Measurements from ENCODE around the gene PLA2G2F. TPM values are rescaled to one million over a fixed set of nuclear protein-coding genes. Genes with fewer than 3 reads are reported as not detected.
"Not testable (repeated sequence)": the region's sequence is repeated elsewhere in the genome, so short reads cannot be mapped to it uniquely, and the experiment has no call there.

The PLA2G2F gene
- total RNA-seq, 1 donor from 2014 or later = not detected

DNA sequence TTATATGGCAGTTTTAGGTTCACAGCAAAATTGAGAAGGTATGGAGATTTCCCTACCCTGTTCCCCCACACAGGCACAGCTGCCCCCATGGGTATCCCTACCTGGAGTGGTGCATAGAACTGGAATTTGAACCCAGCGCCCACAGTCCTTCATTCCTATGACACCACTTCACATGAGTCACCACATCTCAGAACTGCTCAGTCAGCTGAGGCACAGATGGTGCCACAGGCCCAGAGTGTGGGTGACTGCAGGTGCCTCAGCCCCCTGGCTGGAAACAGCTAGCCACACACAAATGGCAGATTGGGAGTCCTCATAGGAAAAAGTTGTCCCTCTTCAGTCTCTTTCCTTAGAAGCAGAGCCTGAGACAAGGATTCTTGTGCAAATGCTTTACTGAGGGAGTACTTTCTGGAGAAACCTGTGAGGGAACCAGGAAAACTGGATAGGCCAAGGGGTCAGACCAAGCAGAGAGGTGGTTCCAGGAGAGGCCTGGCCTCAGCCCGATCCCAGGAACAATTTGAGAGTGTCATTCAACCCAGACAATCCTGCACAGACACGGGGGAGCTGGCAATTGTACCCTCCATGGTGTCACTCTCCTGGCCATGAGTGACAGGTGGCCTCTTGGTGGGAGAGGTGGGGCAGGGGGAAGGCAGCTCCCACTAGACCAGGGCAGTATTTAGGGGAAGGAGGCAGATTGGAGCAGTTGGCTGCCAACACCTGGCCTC, 26.7 kb upstream of the PLA2G2F start:
- no peak for DNase-seq (ENCODE audit: extremely low read depth, low read depth, low spot score)

DNA sequence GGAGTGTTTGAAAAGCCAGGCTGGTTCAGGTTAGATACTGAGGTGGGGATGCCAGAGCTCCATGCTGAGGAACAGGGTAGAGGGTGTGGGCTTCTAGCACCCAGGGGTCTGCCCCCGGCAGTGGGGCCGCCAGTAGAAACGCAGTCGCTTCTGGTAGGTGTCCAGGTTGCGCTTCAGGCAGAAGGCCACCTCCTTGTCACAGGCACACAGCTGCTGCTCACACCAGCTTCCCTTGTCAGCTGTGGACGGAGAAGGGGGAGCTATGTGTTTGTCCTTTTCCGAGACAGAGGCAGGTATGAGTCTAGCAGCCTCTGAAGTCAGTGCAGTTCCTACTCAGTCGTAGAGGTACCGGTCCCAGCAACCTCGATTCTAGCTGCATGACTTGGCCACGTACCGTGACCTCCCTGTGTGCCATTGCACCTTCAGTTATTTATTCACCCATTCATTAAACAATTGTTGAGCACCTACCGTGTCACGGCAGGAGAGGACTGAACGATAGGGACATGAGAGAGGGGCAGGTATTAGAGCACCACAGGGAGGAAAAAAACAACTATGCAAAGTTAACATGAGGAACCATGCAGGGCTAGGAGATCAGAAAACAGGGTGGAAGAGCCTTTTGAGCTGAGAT, 25.0 kb upstream of the PLA2G2F start:
- no peak for DNase-seq (ENCODE audit: extremely low read depth, low read depth, low spot score)

DNA sequence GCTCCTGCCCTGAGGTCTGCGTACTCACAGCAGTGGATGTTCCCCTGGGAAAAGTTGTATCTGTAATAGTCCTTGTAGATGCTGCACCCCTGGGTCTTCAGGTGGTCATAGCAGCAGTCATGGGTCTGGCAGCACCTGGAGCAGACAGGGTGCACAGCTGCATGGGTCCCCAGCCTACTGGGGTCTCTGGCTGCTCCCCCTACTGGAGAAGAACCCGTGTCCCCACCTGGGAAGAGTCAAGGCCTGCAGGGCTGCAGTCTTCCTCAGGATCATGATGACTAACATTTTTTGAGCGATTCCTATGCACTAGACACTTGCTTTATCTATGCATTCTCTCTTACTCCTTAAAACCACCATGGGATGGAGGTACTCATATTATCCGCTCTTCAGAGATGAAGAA, 23.6 kb upstream of the PLA2G2F start:
- DNase-seq (ENCODE audit: extremely low read depth, low read depth, low spot score) = no peak

DNA sequence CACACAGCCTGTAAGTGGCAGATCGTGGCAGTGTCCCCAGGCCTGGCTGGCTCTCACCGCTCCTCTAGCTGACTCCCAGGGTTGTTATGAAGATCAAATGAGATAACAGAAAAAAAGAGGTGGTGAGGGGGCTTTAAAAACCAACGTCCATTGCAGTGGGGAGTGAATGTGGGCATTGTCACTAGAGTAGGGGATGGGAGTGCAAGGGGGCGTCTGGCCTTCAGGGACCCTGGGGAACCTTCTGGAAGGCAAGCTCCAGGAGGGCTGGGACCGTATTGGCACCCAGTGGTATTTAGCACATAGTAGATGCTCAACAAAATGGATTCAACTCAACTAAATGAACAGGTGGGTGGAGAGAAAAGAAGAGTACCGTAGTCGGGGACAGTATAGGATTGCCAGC, 23.2 kb upstream of the PLA2G2F start:
- DNase-seq (ENCODE audit: extremely low read depth, low read depth, low spot score) = no peak

DNA sequence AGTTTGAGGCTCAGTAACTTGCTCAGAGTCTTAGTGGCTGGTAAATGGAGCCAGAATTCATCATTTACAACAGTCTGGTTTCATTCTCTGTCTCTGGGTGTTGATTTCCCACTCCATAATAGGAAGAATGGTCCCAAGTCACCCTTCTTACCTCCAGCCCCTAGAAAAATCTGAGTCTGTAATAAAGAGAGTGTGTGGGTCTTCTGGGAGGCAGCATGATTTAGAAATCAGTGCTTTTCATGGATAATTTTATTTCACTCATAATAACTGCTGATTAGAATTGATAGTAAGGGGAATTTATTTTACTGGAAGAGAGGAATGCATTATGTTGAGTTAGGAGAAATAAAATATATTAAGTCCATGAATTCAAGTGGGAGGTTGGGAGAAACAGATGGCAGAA, 21.9 kb upstream of the PLA2G2F start:
- DNase-seq (ENCODE audit: extremely low read depth, low read depth, low spot score) = no peak

DNA sequence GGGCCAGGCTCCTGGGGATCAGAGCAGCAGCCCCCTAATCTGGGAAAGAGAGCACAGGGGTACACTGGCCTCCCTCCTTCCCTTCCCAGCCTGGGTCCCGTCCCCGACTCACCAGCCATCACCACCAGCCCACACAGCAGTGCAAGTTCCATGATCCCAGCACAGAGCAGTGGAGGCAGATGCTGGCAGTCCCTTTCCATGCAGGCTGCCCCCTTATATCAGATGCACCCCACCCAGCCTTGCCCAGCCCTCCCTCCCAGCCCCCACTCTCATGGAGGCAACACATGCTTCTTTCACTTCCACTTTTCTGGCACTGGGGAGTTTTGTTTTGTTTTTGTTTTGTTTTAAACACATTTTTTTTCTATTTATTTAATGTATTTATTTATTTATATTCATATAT, 19.8 kb upstream of the PLA2G2F start, which contains the start of gene PLA2G2D:
Gene PLA2G2D (minus strand): TSS at position 190 of the 400 bp plus-strand sequence. CDS start 38 bp downstream, at position 152.
- no peak for DNase-seq (ENCODE audit: extremely low read depth, low read depth, low spot score)

DNA sequence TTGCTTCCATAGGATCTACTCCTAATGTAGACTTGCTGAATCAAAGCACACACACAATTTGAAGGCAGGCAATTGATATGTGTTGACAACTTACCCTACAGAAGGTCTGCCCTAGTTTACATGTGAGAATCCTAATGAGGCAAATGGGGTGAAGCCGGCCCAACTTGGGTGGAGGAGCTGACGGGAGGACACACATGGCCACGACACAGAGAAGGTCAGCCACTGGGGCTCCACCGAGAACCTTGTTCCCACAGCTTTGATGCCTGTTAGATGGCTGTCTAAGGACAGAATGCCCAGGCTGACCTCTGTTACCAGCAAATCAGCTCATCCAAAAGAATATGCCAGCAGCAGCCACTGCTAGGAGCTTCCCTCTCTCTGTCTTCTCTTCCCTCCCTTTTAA, 18.3 kb upstream of the PLA2G2F start:
- DNase-seq (ENCODE audit: extremely low read depth, low read depth, low spot score) = no peak

DNA sequence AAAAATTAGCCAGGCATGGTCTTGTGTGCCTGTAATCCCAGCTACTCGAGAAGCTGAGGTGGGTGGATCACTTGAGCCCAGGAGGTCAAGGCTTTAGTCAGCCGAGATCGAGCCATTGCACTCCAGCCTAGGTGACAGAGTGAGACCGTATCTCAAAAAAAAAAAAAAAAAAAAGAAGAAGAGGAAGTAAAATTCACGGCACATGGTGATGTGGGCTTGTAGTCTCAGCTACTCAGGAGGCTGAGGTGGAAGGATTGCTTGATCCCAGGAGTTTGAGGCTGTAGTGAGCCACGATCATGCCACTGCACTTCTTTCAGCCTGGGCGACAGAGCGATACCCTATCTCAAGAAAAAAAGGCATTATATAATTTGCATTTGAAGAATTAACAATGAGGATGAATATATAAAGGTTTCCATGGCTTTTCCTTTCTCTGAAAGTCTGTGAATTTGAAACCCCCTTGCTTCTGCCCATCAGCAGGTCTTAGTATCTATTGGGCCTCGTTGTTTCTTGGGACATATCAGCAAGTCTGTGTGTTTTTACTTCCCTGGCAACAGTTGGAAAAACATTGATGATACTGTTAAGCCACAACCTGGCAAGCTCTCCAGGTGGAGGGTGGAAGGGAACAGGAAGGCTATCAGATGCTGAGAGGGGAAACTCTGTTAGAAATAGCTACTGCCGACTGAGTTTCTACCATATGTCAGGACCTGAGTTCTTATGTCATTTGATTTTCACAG, 15.2 kb upstream of the PLA2G2F start:
- DNase-seq (ENCODE audit: extremely low read depth, low read depth, low spot score) = no peak

DNA sequence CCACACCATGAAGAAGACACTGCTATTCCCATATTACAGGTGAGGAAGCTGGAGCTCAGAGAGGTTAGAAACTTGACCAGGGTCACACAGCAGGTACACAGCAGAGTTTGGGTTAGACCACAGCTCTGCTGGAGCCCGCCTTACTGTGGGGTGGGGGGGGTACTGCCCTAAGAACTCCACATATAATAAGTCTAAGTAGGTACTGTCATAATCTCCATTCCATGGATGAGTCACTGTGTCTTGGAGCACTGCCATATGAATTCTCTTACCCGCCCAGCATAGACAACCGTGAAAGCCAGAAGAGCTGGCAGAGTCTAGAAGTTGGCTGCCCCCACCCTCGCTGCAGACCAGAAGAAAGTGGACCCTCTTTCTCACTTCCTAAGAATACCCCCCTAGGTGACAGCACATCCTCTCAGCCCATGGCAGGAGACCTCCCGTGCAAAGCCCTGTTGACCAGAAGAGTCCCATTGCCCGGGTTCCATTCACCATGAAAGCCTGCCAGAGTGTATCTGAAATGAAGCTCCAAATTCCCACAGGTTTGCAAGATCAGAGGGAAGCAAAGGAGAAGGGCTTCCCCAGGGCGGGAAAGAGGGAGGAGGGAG, 14.6 kb upstream of the PLA2G2F start:
- DNase-seq (ENCODE audit: extremely low read depth, low read depth, low spot score) = no peak

DNA sequence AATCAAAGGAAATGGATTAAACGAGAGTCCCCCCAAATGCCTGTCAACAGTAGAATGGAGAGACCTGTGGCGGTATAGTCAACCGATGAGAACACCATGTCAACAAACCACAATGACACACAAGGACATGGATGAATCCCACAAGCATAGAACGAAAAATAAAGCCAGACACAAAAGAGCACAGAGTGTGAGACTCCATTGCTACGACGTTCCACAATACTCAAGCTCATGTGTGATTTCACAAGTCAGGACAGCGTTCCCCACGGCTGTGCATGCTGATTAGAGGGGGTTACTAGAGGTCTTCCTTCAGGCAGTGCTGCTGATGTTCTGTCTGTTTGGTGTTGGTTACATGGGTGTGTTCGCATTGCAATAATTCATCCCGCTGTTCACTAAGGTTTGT, 14.0 kb upstream of the PLA2G2F start:
- no peak for DNase-seq (ENCODE audit: extremely low read depth, low read depth, low spot score)

DNA sequence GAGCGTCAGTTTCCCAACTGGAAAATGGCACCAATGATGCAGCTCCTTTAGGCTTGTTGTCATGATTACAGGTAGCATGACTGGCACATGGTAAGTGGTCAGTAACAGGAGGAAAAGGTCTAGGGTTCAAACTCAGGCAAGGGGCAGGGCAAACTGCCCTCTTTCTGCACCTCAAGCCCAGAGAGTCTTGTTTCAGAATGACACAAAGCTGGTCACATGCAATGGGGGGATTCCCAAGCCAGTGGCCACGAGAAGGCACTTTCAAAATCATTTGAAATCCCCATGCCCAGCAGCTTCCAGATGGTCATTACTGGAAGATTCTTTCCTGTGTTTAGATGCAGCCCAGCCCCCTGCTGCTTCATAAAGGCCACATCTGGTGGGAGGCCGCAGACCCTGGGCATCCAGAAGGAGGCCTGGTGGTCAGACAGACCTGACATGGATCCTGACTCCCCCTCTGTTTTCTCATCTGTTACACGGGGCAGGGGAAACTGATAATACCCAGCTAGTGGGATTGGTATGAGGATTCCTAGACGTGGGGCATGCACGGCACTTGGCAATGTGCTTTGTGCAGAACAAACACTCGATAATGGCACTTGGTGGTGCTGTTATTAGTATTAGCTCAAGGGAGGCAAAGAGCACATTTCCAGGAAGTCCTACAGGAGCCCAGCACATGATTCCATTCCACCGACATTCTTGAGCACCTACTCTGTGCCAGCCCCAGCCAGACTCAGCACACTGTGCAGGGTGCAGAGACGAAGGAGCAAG, 12.9 kb upstream of the PLA2G2F start:
- DNase-seq (ENCODE audit: extremely low read depth, low read depth, low spot score) = no peak

DNA sequence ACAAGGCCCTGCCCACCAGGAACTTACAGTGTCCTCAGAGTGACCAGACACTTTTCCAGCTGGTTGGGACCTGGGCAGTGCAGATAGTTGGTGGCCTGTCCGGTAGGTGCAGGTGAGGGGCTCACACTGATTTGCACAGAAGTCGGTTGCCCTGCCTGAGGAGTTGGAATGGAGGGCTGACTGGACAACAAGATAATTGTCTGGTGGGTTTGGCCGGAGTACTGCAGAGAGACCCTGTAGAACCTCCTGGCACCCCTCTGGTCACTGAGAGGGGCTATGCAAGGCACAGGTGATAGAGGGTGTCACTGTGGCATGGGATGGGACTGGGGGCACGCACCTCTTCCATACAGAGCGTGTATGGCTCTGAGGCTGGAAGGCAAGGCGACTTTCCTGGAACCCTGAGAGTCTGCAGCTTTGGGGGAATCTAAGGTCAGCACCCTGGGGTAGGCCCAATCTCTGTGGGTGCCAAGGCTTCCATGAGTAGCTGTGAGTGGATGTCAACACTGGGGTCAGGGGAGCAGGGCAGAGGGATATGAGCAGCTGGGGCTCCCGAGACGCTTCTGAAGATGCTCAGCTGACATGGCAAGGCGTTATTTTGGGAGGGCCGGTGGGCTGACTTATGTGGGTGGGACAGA, 12.2 kb upstream of the PLA2G2F start:
- no peak for DNase-seq (ENCODE audit: extremely low read depth, low read depth, low spot score)

DNA sequence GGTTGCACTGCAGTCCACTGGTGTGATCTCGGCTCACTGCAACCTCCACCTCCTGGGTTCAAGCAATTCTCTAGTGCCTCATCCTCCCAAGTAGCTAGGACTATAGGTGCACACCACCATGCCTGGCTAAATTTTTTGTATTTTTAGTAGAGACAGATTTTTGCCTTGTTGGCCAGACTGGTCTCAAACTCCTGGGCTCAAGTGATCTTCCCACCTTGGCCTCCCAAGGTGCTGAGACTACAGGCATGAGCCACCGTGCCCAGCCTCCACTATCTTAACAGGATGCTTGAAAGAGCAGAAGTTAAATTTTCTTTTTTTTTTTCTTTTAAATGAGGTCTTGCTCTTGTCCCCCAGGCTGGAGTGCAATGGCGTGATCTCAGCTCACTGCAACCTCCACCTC, 8.6 kb upstream of the PLA2G2F start:
- DNase-seq (ENCODE audit: extremely low read depth, low read depth, low spot score) = not testable (repeated sequence)

DNA sequence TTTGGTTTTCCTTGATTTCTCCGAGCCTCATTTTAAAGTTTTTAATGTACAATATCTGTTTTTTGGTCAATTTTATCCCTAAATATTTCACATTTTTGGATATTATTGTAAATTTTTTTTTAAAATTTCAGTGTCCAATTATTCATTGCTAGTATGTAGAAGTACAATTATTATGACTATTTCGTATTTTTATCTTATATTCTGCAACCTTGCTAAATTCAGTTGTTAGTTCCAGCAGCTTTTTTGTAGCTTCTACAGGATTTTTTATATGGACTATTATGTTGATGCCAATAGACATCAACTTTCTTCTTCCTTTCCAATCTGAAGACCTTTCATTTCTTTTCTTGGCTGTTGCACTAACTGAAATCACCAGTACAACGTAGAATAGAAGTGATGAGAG, 4.1 kb upstream of the PLA2G2F start:
- no peak for DNase-seq (ENCODE audit: extremely low read depth, low read depth, low spot score)

DNA sequence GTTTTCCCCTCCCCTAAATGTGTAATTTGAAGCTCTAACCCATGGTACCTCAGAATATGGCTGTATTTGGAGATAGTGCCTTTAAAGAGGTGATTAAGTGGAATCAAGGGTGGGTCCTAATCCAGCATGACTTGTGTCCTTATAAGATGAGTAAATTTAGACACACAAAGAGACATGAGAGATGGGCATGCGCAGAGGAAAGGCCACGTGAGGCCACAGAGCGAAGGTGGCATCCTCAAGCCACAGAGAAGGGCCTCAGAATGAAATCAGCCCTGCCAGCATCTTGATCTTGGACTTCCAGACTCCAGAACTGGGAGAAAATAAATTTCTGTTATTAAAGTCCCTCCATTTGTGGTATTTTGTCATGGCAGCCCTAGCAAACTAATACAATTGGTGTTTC, 2.9 kb upstream of the PLA2G2F start:
- no peak for DNase-seq (ENCODE audit: extremely low read depth, low read depth, low spot score)

DNA sequence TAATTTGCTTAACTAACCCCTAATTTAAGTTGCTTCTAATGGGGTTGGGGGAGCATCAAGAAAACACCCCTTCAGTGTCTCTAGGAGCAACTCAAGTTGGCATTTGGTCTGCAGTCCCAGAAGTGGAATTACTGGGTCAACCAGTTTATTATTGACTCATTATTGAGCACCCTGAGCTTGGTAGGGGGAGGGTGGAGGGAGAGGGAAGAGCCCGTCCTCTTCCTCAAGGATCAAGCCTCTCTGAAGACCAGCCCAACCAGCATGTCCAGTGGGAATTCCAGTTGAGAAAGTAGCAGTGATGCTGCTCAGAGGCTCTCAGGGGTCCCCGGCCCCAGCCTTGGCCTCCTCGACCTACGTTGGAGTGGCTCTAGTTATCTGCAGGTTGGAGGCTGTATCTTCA, 2.1 kb upstream of the PLA2G2F start:
- no peak for DNase-seq (ENCODE audit: extremely low read depth, low read depth, low spot score)

DNA sequence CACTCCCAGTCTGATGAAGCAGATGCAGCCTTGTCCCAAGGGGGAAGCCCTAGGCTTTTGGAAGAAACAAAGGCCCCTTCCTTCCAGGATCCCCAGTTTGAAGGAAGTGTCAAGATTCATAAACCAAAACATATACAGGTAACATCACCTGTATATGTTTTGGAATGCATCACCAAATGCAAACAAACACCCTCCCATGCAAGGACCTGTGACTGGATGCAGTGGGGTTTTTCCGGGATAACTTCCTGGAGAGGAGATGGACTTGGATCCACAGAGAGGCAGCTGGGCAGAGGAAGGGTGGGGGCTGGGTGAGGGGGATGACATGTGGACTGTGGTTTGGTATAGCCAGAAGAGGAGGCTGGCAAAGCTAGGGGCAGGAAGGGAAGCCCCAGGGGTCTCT, 1.5 kb upstream of the PLA2G2F start:
- no peak for DNase-seq (ENCODE audit: extremely low read depth, low read depth, low spot score)

DNA sequence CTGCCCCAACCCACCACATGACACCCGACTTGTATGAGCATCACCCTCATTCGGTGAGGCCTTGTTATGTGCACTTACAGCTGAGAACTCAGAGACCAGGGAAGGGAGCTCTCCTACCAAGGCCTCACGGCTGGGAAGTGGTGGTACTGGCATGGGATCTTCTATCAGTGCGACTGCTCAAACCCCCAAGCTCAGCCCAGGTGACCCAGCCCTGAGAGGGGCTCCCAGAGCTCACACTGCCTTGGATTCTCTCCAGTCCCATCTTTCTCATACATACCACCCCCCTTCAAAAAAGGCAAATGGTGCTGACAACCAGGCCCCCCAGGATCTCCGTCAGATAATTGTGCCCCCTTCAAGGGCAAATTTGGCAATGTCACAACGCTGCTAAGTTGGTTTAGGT, 777 bp upstream of the PLA2G2F start:
- no peak for DNase-seq (ENCODE audit: extremely low read depth, low read depth, low spot score)

DNA sequence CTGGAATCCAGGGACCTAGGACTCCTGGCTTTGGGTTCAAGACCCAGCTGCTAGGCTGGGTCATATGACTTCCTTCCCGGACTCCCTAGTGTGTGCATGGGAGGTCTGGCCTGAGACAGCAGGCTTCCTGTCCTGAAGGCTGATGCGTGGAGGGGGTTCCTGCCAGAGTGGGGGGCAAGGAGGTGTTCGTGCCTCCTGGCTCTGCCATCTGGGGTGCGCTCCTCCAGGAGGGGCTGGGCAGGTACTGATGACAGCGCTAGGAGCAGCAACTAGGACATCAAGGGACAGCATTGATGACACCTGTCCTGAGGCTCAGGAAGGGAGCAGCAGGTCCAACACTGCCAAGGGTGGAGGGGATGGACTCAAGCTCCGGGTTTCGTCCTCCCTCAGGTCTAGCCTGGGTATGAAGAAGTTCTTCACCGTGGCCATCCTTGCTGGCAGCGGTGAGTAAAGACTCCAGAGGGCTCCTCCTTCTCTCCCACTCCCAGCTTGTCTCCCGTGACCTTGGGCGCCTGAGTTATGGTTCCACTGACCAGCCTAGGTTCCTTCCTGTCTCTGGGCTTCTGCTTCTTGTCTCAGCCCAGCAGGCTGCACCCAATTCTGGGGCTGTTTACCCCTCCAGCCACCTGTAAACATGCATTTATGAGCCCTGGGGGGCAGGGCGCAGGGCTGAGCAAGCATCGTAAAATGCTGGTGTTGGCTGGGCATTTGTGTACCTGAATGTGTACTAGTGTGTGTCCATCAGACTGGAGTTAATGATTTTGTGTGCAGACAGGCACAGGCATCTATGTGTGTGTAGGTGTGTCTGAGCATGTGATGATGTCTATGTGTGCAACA, 871 bp downstream of the PLA2G2F start:
- no peak for DNase-seq (ENCODE audit: extremely low read depth, low read depth, low spot score)

Data from glomerular endothelial cell (primary cell).